Measurements from ENCODE around the gene RAD51B.
"Not testable (repeated sequence)": the region's sequence is repeated elsewhere in the genome, so short reads cannot be mapped to it uniquely, and the experiment has no call there.

Gene RAD51B

GRCh38 chr14:68696266-68696665, 876.7 kb downstream of the RAD51B start:
- no peak overlapping the region for H3K27ac ChIP-seq
- TF ChIP-seq ZFX (IDR thresholded peaks at IDR 0.05): no peak
- TF ChIP-seq CTCF (conservative IDR thresholded peaks at IDR 0.05): no peak

- H3K27ac ChIP-seq: no peak overlapping the region
- no peak for TF ChIP-seq CTCF (conservative IDR thresholded peaks at IDR 0.05)
- no peak for TF ChIP-seq ZFX (IDR thresholded peaks at IDR 0.05)
These were observed 877.3 kb downstream of the RAD51B start for GRCh38 chr14:68696721-68697495.

- not testable (repeated sequence) for H3K27ac ChIP-seq
These were observed 879.2 kb downstream of the RAD51B start for GRCh38 chr14:68698773-68699172.

GRCh38 chr14:68701001-68701741, 881.6 kb downstream of the RAD51B start:
- H3K27ac ChIP-seq: no peak overlapping the region
- TF ChIP-seq ZFX (IDR thresholded peaks at IDR 0.05) (no peak), CTCF (conservative IDR thresholded peaks at IDR 0.05) (no peak)

GRCh38 chr14:68702135-68702534, 882.6 kb downstream of the RAD51B start:
- no peak for TF ChIP-seq ZFX (IDR thresholded peaks at IDR 0.05)
- TF ChIP-seq CTCF (conservative IDR thresholded peaks at IDR 0.05): no peak
- H3K27ac ChIP-seq: no peak overlapping the region

- no peak overlapping the region for H3K27ac ChIP-seq
- TF ChIP-seq CTCF (conservative IDR thresholded peaks at IDR 0.05): no peak
- no peak for TF ChIP-seq ZFX (IDR thresholded peaks at IDR 0.05)
These were observed 883.0 kb downstream of the RAD51B start for GRCh38 chr14:68702578-68702977.

GRCh38 chr14:68703093-68703492, 883.5 kb downstream of the RAD51B start:
- no peak for TF ChIP-seq ZFX (IDR thresholded peaks at IDR 0.05)
- TF ChIP-seq CTCF (conservative IDR thresholded peaks at IDR 0.05): no peak
- no peak overlapping the region for H3K27ac ChIP-seq

Measured in C4-2B (cell line).